HG03139 (cell line): ENCODE results near the gene RBL1.
A peak's percentile ranks its signal among the peaks of the same experiment; 100 is the strongest.
"Not testable (repeated sequence)": the region's sequence is repeated elsewhere in the genome, so short reads cannot be mapped to it uniquely, and the experiment has no call there.

Source experiments
- ATAC-seq: cut with Tn5 transposase; IDR thresholded peaks from one replicate; pipeline ENCODE4 v1.9.1; 2021; ENCODE audit not compliant: unreplicated experiment

The RBL1 gene, protein sequence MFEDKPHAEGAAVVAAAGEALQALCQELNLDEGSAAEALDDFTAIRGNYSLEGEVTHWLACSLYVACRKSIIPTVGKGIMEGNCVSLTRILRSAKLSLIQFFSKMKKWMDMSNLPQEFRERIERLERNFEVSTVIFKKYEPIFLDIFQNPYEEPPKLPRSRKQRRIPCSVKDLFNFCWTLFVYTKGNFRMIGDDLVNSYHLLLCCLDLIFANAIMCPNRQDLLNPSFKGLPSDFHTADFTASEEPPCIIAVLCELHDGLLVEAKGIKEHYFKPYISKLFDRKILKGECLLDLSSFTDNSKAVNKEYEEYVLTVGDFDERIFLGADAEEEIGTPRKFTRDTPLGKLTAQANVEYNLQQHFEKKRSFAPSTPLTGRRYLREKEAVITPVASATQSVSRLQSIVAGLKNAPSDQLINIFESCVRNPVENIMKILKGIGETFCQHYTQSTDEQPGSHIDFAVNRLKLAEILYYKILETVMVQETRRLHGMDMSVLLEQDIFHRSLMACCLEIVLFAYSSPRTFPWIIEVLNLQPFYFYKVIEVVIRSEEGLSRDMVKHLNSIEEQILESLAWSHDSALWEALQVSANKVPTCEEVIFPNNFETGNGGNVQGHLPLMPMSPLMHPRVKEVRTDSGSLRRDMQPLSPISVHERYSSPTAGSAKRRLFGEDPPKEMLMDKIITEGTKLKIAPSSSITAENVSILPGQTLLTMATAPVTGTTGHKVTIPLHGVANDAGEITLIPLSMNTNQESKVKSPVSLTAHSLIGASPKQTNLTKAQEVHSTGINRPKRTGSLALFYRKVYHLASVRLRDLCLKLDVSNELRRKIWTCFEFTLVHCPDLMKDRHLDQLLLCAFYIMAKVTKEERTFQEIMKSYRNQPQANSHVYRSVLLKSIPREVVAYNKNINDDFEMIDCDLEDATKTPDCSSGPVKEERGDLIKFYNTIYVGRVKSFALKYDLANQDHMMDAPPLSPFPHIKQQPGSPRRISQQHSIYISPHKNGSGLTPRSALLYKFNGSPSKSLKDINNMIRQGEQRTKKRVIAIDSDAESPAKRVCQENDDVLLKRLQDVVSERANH

GRCh38 chr20:37095599-37096414, at the start of gene RBL1:
RBL1 (minus strand) TSS chr20:37095997; CDS start chr20:37095928, 69 bp downstream.
- peak; percentile 72 for ATAC-seq

GRCh38 chr20:37144856-37145404, 49.1 kb upstream of the RBL1 start:
- no peak for ATAC-seq

- no peak for ATAC-seq
Observed at GRCh38 chr20:37142708-37143107, 46.9 kb upstream of the RBL1 start.

DNA sequence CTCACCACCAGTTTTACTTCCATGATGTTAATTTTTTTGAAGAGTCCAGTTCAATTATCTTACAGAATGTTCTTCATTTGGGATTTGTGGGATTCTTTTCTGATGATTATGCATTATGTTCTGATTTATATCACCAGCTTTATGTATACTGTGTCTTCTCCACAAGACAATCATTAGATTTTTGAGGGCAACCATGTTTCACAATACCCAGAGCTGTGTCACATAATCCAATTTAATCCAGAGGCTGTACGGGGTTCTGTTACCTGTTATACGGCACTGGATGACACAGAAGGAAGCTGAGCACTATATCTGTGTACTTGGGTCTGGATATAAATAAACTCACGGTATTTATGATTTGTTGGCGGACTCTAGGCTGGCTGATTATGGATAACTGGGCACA, 41.8 kb upstream of the RBL1 start:
- no peak for ATAC-seq

DNA sequence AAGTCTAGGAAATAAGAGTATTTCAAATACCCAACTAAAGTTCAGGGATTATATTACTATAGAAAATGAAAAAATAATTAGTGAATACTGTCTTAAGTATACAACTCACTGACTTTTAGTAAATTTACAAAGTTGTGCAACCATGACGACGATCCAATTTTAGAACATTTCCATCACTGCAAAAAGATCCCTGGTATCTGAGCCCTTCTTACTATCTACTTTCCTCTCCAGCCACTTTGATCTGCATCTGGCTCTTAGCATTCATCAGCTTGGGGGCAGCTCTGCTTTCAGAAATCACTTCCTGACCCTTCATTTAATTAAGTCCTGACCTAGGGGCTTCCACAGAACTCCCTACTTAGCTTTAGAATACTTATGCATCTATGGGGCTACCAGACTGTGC, 38.2 kb upstream of the RBL1 start:
- no peak for ATAC-seq

- ATAC-seq, result no peak
Observed at GRCh38 chr20:37131486-37131885, 35.7 kb upstream of the RBL1 start.

DNA sequence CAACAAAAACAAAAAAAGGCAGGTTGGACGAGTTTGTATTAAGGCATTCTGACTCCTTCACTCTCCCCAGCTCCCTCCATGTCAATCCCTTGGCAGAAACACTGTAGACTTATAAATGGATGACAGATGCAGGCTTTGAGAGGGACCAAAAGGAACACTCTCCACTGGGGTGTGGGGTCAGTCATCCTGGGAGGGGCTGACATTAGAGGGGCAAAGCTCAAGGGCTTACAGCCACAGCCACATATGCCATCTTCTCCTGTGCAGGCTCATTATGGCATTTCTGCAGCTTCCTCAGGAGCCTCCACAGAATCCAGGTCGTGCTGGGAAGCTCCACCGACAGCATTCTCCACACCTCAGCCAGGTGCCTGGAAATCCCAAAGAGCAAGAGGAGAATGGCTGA, 33.0 kb upstream of the RBL1 start:
- no peak for ATAC-seq

- ATAC-seq, result not testable (repeated sequence)
Observed at GRCh38 chr20:37126290-37126689, 30.5 kb upstream of the RBL1 start.

- ATAC-seq, result no peak
Observed at GRCh38 chr20:37123441-37123840, 27.6 kb upstream of the RBL1 start.

DNA sequence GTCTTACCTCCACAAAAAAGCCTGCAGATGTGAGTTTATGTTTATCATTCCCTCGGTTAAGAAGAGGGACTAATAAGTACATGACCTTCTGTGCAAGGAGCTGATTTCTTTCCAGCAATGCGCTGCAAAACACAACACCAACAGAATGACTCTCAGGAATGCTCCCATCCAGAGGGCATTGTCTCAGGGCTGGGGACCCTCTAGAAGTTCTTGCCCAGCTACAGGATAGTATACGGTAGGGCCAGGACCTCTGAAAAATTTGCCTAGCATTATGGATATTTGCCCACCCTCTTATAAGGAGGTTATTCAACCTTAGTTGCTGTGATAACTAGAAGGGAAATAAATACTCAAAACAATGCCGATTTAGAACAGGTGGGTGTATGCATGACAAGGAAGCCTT, 24.7 kb upstream of the RBL1 start:
- ATAC-seq, result no peak

GRCh38 chr20:37119356-37120036, 23.7 kb upstream of the RBL1 start:
- no peak for ATAC-seq

DNA sequence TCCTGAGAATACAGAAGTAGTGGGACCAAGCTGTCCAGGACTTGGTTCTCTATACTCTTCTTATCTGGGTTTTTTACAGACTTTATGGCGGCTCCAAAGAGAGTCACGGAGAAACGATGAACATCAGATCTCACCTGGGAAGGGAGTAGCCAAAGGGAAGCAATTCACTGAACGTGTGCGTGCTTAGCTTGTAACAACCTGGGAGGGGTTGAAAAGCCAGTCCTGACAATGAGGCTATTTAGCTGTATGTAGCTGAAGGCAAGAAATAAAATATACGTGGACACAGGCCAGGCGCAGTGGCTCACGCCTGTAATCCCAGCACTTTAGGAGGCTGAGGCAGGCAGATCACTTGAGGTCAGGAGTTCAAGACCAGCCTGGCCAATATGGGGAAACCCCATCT, 18.2 kb upstream of the RBL1 start:
- ATAC-seq, result no peak

DNA sequence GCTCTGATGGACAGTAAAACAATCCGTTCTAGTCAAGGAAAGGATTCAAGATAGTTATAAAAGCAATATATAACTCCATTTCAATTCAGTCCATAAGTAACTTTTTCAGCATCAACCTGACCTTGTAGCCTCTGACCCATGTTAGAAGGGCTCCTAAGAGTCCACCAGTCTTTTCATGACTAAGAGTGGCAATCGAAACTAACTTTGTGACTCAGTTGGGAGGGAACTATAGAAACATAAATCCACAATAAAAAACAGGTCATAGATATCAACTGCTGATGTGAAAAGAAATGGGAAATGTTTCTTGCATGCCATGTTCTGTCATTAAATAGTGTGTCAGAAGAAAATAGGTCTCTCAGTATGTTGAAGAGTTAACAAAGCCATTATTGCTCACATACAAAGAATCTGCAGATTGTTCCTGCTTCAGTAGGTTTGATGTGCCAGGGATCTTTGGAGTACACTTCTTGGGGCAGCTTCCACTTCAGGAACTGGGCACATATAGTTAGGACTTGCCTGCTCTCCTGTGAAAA, 16.2 kb upstream of the RBL1 start:
- no peak for ATAC-seq

GRCh38 chr20:37108676-37109075, 12.9 kb upstream of the RBL1 start:
- no peak for ATAC-seq

DNA sequence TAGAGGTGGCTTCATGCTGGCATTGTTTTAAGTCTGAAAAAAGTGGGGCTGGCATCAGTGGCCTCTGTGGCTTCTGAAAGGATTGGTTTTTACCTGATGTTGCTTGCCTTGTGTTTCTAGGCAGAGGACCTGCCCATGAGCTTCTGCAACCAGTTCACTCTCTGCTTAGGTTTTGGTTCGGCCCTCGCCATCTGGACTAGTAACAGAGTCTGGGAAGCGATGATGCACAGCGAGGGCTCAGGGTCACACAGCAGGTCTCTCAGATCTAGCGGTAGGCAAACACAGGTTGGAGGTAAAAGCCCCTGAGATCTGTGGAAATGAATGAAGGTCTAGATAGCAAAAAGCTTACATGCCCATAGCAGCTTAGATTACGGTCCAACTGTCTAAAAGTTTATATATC, 6.8 kb upstream of the RBL1 start:
- ATAC-seq, result no peak

DNA sequence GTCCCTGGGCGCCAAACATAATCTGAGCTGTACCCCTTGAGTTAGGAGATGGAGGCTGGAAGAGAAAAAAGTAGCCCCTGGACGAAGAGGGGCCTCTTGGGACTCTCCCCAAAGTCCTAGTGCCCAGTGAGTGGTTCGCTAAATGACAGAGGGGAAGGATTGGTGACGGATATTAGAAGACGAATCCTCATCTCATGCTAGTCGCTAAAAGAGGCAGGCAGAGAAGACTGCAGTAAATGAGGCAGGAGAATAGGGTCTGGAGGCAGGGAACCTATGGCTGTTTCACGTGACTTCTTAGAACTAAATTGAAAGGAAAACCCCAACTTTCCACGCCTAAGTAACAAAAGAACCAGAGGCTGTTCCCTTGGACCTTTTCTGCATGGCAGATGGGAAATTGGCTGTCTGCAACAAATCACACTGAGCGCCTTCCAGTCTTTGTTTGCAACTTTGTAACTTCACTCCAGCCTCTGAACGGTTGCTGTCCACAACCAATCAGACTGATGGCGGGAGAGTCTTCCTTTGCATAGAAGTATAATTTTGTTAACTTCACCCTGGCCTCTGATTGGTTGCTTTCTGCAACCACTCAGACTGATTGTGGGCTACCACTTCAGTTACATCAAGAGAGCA, 731 bp upstream of the RBL1 start:
- ATAC-seq, result no peak

GRCh38 chr20:37095108-37095598, 644 bp downstream of the RBL1 start:
- ATAC-seq, result no peak

DNA sequence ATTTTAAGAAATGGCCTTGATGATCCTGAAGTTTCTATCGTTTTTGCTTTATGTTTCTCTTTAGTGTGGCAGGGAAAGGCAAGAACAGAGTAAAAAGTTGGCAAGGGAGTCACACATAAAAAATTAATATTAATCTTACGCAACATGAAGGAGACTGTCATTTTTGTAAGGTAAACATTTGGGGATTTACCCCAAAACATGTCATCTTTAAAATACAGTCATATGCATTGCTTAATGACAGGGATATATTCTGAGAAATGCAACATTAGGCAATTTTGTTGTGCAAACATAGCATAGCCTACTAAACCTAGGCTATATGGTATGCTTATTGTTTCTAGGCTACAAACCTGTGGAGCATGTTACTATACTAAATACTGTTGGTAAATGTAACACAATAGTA, 5.4 kb downstream of the RBL1 start:
- no peak for ATAC-seq

GRCh38 chr20:37081717-37082289, 14.0 kb downstream of the RBL1 start:
- no peak for ATAC-seq
